IPS DF 4.7 (cell line): Measurements from ENCODE around the gene IL17B.

ENCODE experiments used
- DNase-seq: peaks from one replicate; pipeline ENCODE4 v3.0.0-alpha.2; 2013; ENCODE audit warnings: low spot score; ENCODE audit errors: extremely low read depth

The IL17B gene

GRCh38 chr5:149325166-149325735, 53.8 kb downstream of the IL17B start:
- DNase-seq = no peak

GRCh38 chr5:149324641-149325040, 54.5 kb downstream of the IL17B start:
- DNase-seq = no peak
